Endothelial cell of umbilical vein (primary cell): ENCODE measurements around the gene BNC2. TPM values are rescaled to one million over a fixed set of nuclear protein-coding genes. Genes with fewer than 3 reads are reported as not detected.

Experiments used
- BruUV-seq: library from RNA; stranded (reverse); fragments of 400-500 nt; replicated peaks from 2 replicates; lab custom pipeline; 2021; lab: Mats Ljungman, UMichigan
- CTCF ChIA-PET: fragments of 300-600, 350-600 bp; sonication (Branson Sonifier 250); formaldehyde crosslinking; loops from one replicate; lab custom pipeline; 2021; ENCODE audit warnings: antibody characterized with exemption, inconsistent platforms; lab: Charles Lee
- POLR2A ChIA-PET: fragments of 300-600, 350-600 bp; sonication (Branson Sonifier 250); formaldehyde crosslinking; loops from one replicate; lab custom pipeline; 2021; ENCODE audit warnings: antibody characterized with exemption, inconsistent platforms; lab: Charles Lee
- DNase-seq: peaks from one replicate; pipeline ENCODE4 v3.0.0-alpha.2; 2011; ENCODE audit warnings: low read depth, low spot score
- FAIRE-seq: peaks from 2 replicates; lab custom pipeline; 2011; peaks lifted over from hg19 to GRCh38; lab: Jason Lieb, UNC
- H2AFZ ChIP-seq: 2 replicates; pipeline ENCODE4 v1.6.0; 2012; ENCODE audit warnings: low read depth, low read length, control low read depth, inconsistent platforms
- H3K27ac ChIP-seq: 2 replicates; pipeline ENCODE4 v1.5.1; 2011; ENCODE audit warnings: low read depth, mild to moderate bottlenecking, control low read depth, low read length, moderate library complexity; ENCODE audit not compliant: insufficient read depth
- H3K27me3 ChIP-seq, 2 experiments: 2 replicates each; pipeline versions ENCODE4 v1.6.0 to v1.6.1; 2011; ENCODE audit warnings: low read length in 2 of 2, mixed read lengths in 1 of 2; ENCODE audit not compliant: control insufficient read depth in 2 of 2, insufficient read depth in 2 of 2
- H3K36me3 ChIP-seq, 2 experiments: 2 replicates in 1 of 2; 3 replicates in 1 of 2; pipeline ENCODE4 v1.5.1; 2011; ENCODE audit warnings: low read length in 2 of 2, mild to moderate bottlenecking in 1 of 2, moderate library complexity in 1 of 2; ENCODE audit not compliant: control insufficient read depth in 2 of 2, insufficient read depth in 2 of 2; ENCODE audit errors: extremely low read depth in 1 of 2
- H3K4me1 ChIP-seq: 3 replicates; pipeline ENCODE4 v1.5.1; 2011; ENCODE audit warnings: mild to moderate bottlenecking, low read length; ENCODE audit not compliant: control insufficient read depth, insufficient read depth; ENCODE audit errors: extremely low read depth
- H3K4me2 ChIP-seq: 2 replicates; pipeline ENCODE4 v1.6.1; 2011; ENCODE audit warnings: low read length, control low read depth, mixed read lengths; ENCODE audit not compliant: insufficient read depth
- H3K4me3 ChIP-seq, 3 experiments: fragments of 200-600 bp in 1 of 3; sonication (generic), shearing (Covaris generic) in 1 of 3; replicated peaks in 1 of 3; 2 replicates each; pipeline ENCODE4 v1.5.1; 2011 to 2016; ENCODE audit warnings: control low read depth in 3 of 3, low read length in 3 of 3, mild to moderate bottlenecking in 2 of 3, inconsistent platforms in 1 of 3, low read depth in 1 of 3, moderate library complexity in 1 of 3; ENCODE audit not compliant: insufficient read depth in 1 of 3
- H3K79me2 ChIP-seq: 2 replicates; pipeline ENCODE4 v1.6.0; 2012; ENCODE audit warnings: low read length, inconsistent platforms; ENCODE audit not compliant: control insufficient read depth, insufficient read depth
- H3K9ac ChIP-seq: replicated peaks from 2 replicates; pipeline ENCODE3; 2011; ENCODE audit warnings: low read length, control low read depth; ENCODE audit not compliant: insufficient read depth; ENCODE audit errors: extremely low read depth
- H3K9me1 ChIP-seq: replicated peaks from 3 replicates; pipeline ENCODE4 v1.6.0; 2011; ENCODE audit warnings: mild to moderate bottlenecking, low read length; ENCODE audit not compliant: control insufficient read depth, insufficient read depth; ENCODE audit errors: extremely low read depth
- H3K9me3 ChIP-seq: replicated peaks from 2 replicates; pipeline ENCODE4 v1.5.1; 2012; ENCODE audit warnings: low read length, inconsistent platforms; ENCODE audit not compliant: control insufficient read depth, insufficient read depth
- H4K20me1 ChIP-seq: replicated peaks from 2 replicates; pipeline ENCODE3; 2011; ENCODE audit warnings: mild to moderate bottlenecking, low read length; ENCODE audit not compliant: control insufficient read depth, insufficient read depth; ENCODE audit errors: extremely low read depth
- EZH2 ChIP-seq: IDR thresholded peaks from 2 replicates; pipeline ENCODE4 v1.6.1; 2012; ENCODE audit warnings: borderline replicate concordance, low read depth, mild to moderate bottlenecking, moderate library complexity, low read length, inconsistent platforms; ENCODE audit not compliant: severe bottlenecking
- FOS ChIP-seq: IDR thresholded peaks from 2 replicates; pipeline ENCODE4 v1.6.1; 2011; ENCODE audit warnings: mild to moderate bottlenecking, low read length, moderate library complexity, borderline replicate concordance; ENCODE audit not compliant: insufficient read depth
- MAX ChIP-seq: IDR thresholded peaks from 2 replicates; pipeline ENCODE4 v1.6.1; 2011; ENCODE audit not compliant: insufficient read depth, insufficient read length
- POLR2A ChIP-seq: IDR thresholded peaks from 2 replicates; pipeline ENCODE4 v1.6.1; 2012; ENCODE audit warnings: low read depth, mild to moderate bottlenecking, control low read depth, low read length
- POLR2AphosphoS5 ChIP-seq: IDR thresholded peaks from 2 replicates; pipeline ENCODE4 v1.6.1; 2012; ENCODE audit warnings: low read depth, mild to moderate bottlenecking, control low read depth, low read length, moderate library complexity; ENCODE audit not compliant: insufficient read depth
- dilution Hi-C: fragments of 300-500 bp; cut with MboI; formaldehyde crosslinking; loops from one replicate; pipeline ENCODE4 v1.15.0; 2019; ENCODE audit warnings: low sequenced_read_pairs; ENCODE audit not compliant: extremely low pct_ligation_motif_present
- intact Hi-C: fragments of 100-400 bp; cut with micrococcal nuclease; formaldehyde crosslinking; loops from one replicate; pipeline ENCODE4 v1.10.0; 2022
- polyA plus RNA-seq, 4 experiments: library from polyadenylated mRNA; depleted of rRNA in 3 of 4; stranded (reverse) in 3 of 4; unstranded in 1 of 4; fragments of >200 nt; gene quantifications; 2 replicates each; pipeline versions ENCODE4 v1.2.1 to v1.2.3, GENCODE V29; 2011 to 2012; ENCODE audit warnings: missing spikeins in 1 of 4
- total RNA-seq: library from RNA; stranded (reverse); gene quantifications from 2 replicates; pipeline ENCODE4 v1.2.3, GENCODE V29; 2021

Gene BNC2
- total and polyA plus RNA-seq, 2 donors (not counting 3 experiments of a cell fraction or from before 2014, with no cell fraction given): 12.1 to 34.3 TPM

- FAIRE-seq (peak; percentile 72), DNase-seq (no peak)
- TF ChIP-seq POLR2A (no peak), POLR2AphosphoS5 (no peak)
- no peak overlapping the region for H3K27ac ChIP-seq
- no peaks in the 10 kb centered on the region for H3K9me1 ChIP-seq
- POLR2A ChIA-PET: no interaction called here
- H2AFZ ChIP-seq: no peak overlapping the region
- H3K27me3 ChIP-seq: no peaks in the 10 kb centered on the region
- H3K4me2 ChIP-seq: no peak overlapping the region
- no peaks in the 10 kb centered on the region for H3K79me2 ChIP-seq
- no peaks in the 10 kb centered on the region for H4K20me1 ChIP-seq
- H3K4me1 ChIP-seq: peaks cover 8% of the 10 kb centered on the region
- H3K9ac ChIP-seq: no peak overlapping the region
- H3K36me3 ChIP-seq: no peaks in the 10 kb centered on the region
- dilution Hi-C loops: no loop called here
- intact Hi-C loops: no loop called here
- CTCF ChIA-PET: interaction anchor here (0.7 to 1.5 kb wide), 2 partner anchors 8 to 557 kb away, joined by 3 to 7 read pairs; no protein-coding TSS in a partner anchor
- no peaks in the 10 kb centered on the region for H3K9me3 ChIP-seq
- no TSS peak for BruUV-seq
- no peak overlapping the region for H3K4me3 ChIP-seq
These were observed 74.1 kb downstream of the BNC2 start for GRCh38 chr9:16796304-16796825.

- Histone ChIP-seq H4K20me1 (no peaks in the 10 kb centered on the region), H3K79me2 (no peaks in the 10 kb centered on the region), H3K9me3 (no peaks in the 10 kb centered on the region), H3K27ac (no peak overlapping the region), H3K4me2 (no peak overlapping the region), H3K4me1 (peaks cover 8% of the 10 kb centered on the region), H3K27me3 (no peaks in the 10 kb centered on the region), H3K9me1 (no peaks in the 10 kb centered on the region), H3K36me3 (no peaks in the 10 kb centered on the region), H3K9ac (no peak overlapping the region), H2AFZ (peak overlapping the region; percentile 25), H3K4me3 (no peak overlapping the region)
- BruUV-seq: no TSS peak
- intact Hi-C loops: no loop called here
- TF ChIP-seq MAX: no peak
- TF ChIP-seq EZH2: no peak
- peak; percentile 31 for TF ChIP-seq FOS
- POLR2A ChIA-PET: interaction anchor here (0.6 kb wide), 1 partner anchor 264 kb away, joined by 4 read pairs; no protein-coding TSS in a partner anchor
- DNase-seq (peak; percentile 45), FAIRE-seq (peak; percentile 89)
- CTCF ChIA-PET: interaction anchor here (0.6 kb wide), 1 partner anchor 41 kb away, joined by 3 read pairs; no protein-coding TSS in a partner anchor
- dilution Hi-C loops: no loop called here
These were observed 75.4 kb downstream of the BNC2 start for GRCh38 chr9:16794871-16795639.
